ENCODE results near the gene NUS1.
"Not testable (repeated sequence)": the region's sequence is repeated elsewhere in the genome, so short reads cannot be mapped to it uniquely, and the experiment has no call there.

Gene NUS1

DNA sequence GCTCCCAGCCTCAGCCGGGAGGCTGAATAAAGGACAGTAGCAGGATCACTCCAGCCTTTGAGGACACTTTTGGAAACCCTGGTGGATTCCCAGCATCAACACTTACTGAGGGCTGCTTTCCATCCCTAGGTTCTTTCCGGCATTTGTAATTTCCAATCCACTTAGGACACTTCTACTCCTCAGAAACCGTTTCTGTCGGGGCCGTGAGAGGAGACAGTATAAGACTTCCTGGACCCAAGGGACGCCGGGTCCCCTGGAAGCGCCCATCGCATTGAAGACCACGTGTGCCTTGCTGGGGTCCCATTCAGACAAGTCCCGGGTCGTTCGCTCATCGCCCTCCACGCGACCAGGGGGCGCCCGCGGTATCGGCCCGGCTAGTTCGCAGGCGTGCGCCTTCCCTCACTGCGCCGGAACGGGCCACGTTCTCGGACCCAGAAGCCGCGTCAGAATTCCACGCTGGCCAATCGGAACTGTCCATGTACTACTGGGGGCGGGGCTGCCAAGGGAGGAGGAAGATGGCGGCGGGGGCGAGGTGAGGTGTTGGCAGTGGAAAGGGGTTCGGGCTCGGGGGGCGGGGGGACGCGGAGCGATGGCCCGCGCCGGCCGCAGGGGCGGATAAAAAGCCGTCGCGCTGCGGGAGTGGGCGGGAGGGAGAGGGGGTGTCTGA is at the start of gene NUS1:
Gene NUS1, plus strand, starts transcription at position 479 of the 667 bp plus-strand sequence. CDS start 202 bp downstream, outside the sequence.
- peak; percentile 97 for DNase-seq (ENCODE audit: low spot score)

DNA sequence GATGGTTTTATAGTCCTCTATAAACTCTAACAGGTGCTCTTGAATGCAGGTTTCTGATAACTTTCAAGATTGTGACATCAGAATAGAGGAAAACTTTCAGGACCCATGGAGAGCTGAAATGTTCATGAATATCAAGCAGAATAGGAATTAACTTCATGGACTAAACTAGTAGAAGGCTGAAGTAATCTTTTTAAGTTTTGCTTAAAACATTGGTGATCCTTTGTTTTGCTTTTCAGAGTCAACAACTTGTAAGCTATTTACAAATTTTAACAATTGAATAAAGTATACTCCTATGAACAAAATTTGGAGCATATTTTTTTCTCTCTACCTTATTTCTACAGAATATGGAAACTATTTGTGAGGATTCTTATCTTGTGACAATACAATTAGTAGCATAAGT is 47.7 kb upstream of the NUS1 start:
- no peak for DNase-seq (ENCODE audit: low spot score)

DNA sequence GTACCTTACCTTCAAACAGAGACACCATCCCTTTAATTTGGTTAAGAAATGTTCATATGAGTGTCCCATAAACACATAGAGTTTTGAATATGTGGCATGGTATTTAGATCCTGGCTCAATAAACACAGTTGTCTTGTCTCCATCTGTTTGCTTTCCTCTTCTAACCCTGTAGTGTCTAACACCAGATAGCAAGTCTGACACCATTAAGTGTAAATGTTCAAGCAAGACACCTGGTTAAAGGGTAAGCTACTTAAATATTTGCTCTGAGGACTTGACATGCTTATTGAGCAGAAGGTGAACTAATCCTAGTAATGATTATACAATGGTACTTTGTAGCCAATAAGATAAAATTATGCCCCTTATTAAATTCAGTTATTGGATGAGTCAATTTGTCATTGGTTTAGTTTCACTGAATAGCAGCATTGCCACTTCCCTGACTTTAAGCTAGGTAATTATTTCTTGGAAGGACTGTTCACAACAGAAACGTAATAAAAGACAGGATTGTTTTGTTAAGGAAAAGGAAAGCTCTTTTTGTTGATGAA is 46.1 kb upstream of the NUS1 start:
- DNase-seq (ENCODE audit: low spot score), result no peak

- no peak for DNase-seq (ENCODE audit: low spot score)
Observed at GRCh38 chr6:117637770-117638169, 37.5 kb upstream of the NUS1 start.

DNA sequence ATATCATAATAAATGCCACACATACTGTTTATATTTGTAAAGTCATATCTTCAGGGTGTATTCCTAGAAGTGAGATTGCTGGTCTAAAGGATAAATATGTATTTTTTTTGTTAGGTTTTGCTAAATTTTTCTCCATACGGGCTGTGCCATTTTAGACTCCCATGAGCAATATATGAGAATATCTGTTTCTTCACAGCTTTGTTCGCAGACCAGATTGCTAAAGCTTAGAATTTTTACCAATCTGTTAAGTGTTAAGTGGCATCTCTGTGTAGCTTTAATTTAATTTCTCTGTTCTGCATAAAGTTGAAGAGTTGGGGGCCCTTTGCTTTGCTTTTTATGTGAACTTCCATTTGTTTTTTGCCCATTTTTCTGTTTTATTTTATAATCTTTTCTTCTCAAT is 32.3 kb upstream of the NUS1 start:
- DNase-seq (ENCODE audit: low spot score), result no peak

DNA sequence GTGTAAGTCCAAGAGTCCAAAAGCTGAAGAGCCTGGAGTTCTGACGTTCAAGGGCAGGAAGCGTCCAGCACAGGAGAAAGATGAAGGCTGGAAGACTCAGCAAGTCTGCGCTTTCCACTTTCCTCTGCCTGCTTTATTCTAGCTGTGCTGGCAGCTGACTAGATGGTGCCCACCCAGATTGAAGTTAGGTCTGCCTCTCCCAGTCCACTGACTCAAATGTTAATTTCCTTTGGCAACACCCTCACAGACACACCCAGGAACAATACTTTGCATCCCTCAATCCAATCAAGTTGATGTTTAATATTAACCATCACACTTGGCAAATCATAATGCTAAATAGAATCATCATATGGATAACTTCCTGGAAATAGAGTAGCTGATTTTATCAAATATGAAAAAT is 23.3 kb upstream of the NUS1 start:
- DNase-seq (ENCODE audit: low spot score), result not testable (repeated sequence)

GRCh38 chr6:117653949-117654348 is 21.3 kb upstream of the NUS1 start:
- no peak for DNase-seq (ENCODE audit: low spot score)

- no peak for DNase-seq (ENCODE audit: low spot score)
Observed at GRCh38 chr6:117655380-117655779, 19.9 kb upstream of the NUS1 start.

DNA sequence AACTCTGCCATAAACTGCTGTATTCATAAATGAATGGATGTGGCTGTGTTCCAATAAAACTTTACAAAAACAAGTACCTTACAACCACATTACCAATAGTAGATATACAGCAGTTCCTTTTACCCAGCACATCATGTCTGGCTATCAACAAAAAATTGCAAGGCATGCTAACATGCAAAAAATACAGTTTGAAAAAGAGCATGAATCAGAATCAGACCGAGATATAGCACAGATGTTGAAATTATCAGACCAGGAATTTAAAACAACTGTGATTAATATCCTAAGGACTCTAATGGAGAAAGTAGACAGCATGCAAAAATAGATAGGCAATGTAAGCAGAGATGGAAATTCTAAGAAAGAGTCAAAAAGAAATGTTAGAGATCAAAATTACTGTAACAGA is 8.4 kb upstream of the NUS1 start:
- DNase-seq (ENCODE audit: low spot score), result no peak

GRCh38 chr6:117668736-117669135 is 6.5 kb upstream of the NUS1 start:
- no peak for DNase-seq (ENCODE audit: low spot score)

- no peak for DNase-seq (ENCODE audit: low spot score)
Observed at GRCh38 chr6:117674503-117674902, 766 bp upstream of the NUS1 start.

- peak; percentile 19 for DNase-seq (ENCODE audit: low spot score)
Observed at GRCh38 chr6:117675658-117676301, 511 bp downstream of the NUS1 start.

DNA sequence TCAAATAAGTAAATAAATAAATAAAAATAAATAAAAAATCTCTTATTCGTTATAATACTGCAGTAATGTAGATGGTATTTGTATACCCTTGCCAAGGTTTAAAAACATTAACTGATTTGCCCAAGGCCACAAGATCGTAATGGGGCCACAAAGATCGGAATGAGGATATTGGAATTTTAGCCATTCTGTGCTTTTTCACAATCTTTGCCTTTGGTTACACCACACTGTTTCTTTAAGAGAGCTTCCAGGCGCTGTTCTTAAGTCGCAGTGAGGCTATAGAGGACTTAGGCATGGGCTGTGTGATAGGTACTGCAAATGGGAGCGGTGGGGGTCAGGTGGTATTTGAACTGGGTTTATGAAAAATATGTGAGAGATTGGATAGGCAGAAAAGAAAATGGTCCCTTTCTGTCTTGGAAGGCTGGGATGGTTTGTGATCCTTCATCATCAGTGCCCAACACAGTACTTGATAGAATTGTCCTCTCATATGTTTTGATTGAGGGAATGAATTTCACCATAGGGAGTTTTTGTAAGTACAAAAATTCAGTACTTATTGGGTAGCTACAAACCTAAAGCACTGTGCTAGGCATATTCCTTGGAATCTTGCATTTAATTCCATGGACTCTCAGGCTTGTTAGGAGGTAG is 1.4 kb downstream of the NUS1 start:
- DNase-seq (ENCODE audit: low spot score), result no peak

- no peak for DNase-seq (ENCODE audit: low spot score)
Observed at GRCh38 chr6:117677553-117678141, 2.4 kb downstream of the NUS1 start.

DNA sequence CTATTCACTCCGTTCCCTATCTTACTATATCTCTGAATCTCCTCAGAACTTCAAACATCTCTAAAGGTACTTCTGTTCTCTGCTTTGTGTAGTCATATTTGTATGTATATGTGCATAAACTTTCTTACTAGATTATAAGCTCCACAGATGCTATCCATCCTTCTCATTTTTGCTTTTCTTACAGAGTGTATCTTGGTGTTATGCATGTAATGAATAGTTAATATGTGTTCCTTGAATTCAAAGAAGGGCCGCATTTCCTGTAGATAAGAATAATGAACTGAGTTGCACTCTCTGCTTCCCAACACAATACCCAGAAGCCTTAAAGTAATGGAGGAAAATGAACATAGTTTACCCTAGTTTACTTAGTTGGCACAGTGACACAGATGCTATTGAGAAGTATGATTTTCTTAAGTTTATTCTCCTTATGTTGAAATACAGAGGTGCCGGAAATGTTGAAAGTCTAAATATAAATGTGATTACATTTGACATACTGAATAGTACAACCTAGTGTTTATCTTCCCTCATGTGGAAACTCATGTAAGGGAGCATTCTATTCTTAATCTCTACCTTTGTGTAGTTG is 6.0 kb downstream of the NUS1 start:
- DNase-seq (ENCODE audit: low spot score), result no peak

- DNase-seq (ENCODE audit: low spot score), result no peak
Observed at GRCh38 chr6:117684749-117685148, 9.5 kb downstream of the NUS1 start.

DNA sequence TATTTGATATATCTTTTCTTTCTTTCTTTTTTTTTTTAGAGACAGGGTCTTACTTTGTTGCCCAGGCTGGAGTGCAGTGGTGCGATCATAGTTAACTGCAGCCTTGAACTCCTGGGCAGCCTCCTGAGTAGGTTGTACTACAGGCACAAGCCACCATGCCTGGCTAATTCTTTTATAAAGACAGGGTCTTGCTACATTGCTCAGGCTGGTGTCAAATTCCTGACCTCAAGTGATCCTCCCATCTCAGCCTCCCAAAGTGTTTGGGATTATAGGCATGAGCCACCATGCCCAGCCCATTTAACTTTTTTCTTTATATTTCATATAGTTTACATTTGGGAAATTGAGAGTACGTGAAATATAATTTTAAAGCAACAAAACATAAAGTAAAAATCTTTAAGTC is 10.1 kb downstream of the NUS1 start:
- DNase-seq (ENCODE audit: low spot score), result no peak

DNA sequence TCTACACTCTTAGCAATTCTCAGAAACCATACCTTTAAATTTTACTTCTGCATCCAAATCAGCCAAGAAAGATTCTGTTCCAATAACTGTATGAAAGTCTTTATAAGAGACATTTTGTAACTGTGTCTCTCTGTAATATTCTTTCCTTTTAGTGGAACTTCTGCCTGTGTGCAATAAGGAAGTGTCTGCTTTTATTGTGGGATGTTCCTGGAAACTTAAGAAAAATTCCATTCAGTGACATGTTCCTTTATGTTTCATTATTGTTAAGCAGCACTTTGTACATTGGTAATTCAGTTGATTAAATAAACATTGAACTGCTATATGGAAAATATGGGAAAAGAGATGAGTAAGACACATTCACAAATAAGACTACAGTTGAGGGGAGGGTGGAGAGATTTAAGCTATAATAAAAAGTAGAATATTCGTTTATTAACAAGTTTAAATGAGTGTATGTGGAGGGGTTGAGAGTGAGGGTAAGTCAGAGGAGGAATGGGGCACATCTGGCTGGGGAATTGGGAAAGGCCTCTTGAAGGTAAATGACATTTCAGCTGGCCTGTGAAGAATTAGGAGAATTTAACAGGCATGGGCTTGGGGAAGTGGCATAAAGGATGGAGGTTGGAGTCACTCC is 11.9 kb downstream of the NUS1 start:
- DNase-seq (ENCODE audit: low spot score), result no peak

DNA sequence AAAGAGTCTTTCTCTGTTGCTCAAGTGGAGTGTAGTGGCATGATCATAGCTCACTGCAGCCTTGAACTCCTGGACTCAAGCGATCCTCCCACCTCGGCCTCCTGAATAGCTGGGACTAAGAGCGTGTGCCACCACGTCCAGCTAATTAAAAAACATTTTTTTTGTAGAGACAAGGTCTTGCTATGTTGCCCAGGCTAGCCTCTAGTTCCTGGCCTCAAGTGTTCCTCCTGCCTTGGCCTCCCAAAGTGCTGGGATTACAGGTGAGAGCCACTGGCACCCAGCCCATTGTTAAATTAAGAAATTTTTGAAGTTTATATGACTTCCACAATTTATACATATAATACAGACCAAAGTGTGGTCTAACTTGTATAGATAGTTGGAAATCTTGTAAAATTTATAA is 14.3 kb downstream of the NUS1 start:
- not testable (repeated sequence) for DNase-seq (ENCODE audit: low spot score)

DNA sequence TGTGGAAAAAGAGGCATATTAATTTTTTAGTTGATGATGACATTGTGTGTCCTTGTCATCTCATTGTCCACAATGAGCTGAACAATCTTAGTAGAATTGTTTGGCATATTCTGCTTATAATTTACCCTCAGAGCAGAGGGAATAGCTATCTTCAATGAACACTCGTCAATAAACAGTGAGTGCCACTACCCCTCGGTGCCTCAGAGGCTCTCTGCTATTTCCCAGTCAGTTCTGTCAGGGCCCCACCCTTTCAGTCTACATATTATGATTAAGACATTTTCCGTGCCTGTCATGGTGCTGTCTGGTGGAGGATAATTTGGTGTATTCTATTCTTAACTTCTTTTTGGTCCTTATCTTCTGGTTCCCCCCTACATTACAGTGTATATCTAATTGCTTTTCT is 31.2 kb downstream of the NUS1 start:
- DNase-seq (ENCODE audit: low spot score), result no peak

GRCh38 chr6:117706936-117707509 is 31.8 kb downstream of the NUS1 start:
- not testable (repeated sequence) for DNase-seq (ENCODE audit: low spot score)

DNA sequence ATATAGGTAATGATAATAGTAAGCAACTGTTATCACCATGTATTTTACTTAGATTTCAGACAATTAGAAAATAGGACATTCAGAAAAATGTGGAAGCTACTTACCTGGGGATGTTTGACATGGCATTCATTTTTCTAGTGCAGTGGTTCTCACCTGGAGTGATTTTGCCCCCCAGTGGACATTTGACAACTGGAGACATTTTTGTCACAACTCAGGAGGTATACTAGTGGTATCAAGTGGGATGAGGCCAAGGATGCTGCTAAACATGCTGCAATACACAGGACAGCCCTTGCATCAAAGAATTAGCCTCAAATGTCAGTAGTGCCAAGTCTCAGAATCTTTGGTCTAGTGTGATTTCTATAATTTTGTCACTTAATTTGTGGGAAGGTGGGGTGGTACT is 36.1 kb downstream of the NUS1 start:
- no peak for DNase-seq (ENCODE audit: low spot score)

Data from AG08396 (cell line).